Left hindlimb (tissue), 1 donor: ENCODE data around the gene TBX15.
"Not testable (repeated sequence)": the region's sequence is repeated elsewhere in the genome, so short reads cannot be mapped to it uniquely, and the experiment has no call there.

ENCODE experiments used
- DNase-seq: peaks from one replicate; pipeline ENCODE4 v3.0.0-alpha.2; 2018

The TBX15 gene

GRCh38 chr1:118958140-118958539 lies 30.0 kb downstream of the TBX15 start:
- DNase-seq = no peak

DNA sequence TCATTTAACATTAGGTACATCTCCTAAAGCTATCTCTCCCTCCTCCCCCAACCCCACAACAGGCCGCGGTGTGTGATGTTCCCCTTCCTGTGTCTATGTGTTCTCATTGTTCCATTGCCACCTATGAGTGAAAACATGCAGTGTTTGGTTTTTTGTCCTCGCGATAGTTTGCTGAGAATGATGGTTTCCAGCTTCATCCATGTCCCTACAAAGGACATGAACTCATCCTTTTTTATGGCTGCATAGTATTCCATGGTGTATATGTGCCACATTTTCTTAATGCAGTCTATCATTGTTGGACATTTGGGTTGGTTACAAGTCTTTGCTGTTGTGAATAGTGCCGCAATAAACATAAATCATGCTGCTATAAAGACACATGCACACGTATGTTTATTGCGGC lies 30.6 kb downstream of the TBX15 start:
- DNase-seq = not testable (repeated sequence)

GRCh38 chr1:118954301-118954905 lies 33.7 kb downstream of the TBX15 start:
- DNase-seq = no peak

DNA sequence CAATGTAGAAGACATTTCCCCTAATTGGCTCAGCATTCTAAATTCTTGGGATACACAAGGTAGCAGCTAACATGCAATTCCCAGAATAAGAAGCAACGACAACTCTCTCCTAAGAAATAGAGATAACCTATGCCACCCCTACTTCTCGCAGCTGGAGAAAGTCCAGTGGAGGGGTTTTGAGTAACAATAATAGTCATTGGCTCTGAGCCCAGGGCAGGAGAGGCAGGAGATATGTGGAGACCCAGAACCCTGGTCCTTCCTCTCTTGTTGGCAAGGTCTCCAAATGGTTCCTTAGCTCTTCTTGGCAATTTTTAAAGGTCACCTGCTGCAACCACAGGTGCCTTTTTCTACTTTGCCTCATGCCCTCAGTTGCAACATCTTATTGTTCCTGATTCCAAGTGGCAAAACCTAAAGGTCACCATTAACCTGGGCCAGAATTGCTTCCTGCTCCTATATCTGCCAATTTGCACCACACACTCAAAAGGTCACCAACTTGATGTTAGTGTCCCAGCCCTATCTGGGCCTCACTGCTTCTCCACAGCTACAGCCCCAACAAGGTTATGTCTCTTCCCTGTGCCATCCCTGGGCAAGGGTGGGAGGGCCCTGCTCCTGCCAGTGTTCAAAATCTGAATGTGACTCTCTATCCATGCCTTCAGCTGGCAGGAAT lies 36.7 kb downstream of the TBX15 start:
- DNase-seq = no peak

DNA sequence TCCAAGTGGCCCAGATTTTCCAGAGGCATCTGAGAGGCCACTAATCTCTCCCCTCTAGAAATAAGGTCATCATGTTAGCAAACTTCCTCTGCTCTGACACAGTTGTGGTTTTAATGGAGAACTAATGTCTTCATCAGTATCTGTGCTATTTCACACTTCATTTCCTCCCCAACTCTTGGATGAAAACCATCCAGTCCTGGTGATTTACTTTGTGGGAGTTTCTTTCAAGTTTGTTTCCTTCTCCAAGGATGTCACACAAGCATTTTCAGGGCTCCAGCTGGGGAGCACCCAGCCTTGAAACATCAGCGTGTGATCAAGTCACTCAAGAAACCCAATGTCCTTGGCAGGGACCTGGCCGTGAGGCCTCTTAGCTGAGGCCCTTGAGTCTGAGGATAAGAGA lies 38.8 kb downstream of the TBX15 start:
- DNase-seq = no peak

GRCh38 chr1:118948846-118949245 lies 39.3 kb downstream of the TBX15 start:
- no peak for DNase-seq

- no peak for DNase-seq
Observed at GRCh38 chr1:118948351-118948750, 39.8 kb downstream of the TBX15 start.

GRCh38 chr1:118947790-118948189 lies 40.4 kb downstream of the TBX15 start:
- no peak for DNase-seq

DNA sequence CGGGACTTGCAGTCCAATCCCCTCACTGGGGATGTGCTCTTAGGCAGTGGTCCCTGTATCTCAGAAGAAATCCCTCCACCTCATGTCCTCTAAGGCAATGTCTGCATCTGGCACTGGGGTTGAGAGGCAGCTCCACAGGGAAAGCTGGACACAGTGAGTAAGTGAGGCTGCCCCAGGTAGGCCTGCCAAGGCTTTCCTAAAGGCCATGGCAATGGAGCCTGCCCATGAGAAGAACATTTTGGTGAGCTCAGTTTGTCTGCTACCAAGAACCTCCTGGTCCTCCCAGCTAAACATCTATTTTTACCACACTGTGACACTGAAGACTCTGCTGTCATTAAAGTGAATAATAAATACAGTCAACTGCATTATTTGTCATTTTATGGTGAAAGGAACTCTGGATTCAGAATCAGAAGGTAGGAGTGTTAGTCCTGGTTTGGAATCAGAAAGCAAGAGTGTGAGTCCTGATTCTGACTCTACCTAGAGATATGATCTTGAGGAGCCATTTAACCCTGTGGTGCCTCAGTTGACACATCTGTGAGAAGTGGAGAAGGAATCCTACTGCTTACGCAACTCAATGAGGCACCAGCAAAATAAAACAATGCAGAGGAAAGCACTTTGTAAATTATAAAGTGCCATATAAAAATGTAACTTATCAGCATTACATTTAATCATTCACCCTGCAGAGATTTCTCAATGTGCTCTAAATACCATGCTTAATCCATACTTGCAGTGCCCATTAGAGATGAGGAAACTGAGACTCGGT lies 41.0 kb downstream of the TBX15 start:
- DNase-seq = no peak

DNA sequence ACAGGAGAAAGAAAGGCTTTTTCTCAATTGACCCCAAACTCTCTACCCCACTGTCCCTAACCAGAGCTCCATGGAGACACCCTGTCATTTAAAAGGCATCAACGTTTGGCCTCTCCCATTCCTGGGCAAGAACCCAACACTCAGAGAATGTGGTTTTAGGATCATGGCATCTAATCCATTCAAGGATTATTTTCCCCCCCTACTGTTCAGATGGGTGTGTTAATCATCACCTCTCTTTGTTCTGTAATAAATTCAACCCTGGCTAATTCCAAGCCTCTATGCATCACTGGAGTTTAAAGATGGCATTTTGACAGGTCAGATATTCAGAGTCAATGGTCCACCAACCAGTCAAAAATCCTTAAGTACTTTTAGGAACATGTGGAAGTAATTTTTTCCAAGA lies 42.7 kb downstream of the TBX15 start:
- DNase-seq = no peak

DNA sequence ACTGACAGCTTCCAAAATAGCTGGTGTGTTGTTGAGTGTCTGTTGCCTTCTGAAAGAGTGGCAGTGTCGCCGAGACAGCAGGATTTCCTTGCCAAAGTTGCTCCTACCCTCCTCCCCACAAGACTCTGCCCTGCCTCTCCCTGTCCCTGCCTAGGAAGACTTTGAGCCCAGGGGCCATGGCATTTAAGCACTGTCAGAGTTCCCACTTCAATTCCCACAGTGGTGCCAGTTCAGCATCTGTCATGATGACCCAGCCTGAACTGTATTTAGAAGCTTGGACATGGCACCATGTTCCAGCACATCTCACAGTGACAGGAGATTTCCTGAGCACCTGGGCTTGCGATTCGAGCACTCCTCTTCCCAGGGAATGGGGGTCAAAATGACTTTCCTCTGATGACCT lies 43.6 kb downstream of the TBX15 start:
- DNase-seq = no peak

- DNase-seq = no peak
Observed at GRCh38 chr1:118944133-118944532, 44.0 kb downstream of the TBX15 start.

DNA sequence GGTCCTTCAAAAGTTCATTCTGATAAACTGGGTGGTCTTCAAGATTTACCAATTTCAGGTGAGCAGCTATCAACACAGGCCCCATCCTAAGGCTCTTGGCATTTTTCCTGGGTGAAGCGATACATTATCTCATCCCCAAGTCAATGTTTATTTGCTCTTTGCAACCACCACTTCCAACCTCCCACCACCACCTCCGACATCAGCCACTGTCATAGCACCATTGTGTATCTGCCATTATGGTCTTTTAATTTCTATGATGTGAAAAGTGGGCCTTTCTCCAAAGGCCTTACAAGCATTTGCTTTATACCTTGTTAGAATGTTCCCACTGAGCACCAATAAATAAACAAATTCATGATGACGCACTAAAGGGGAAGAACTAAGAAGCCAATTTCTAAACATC lies 47.2 kb downstream of the TBX15 start:
- DNase-seq = no peak

- DNase-seq = no peak
Observed at GRCh38 chr1:118937413-118938072, 50.6 kb downstream of the TBX15 start.

DNA sequence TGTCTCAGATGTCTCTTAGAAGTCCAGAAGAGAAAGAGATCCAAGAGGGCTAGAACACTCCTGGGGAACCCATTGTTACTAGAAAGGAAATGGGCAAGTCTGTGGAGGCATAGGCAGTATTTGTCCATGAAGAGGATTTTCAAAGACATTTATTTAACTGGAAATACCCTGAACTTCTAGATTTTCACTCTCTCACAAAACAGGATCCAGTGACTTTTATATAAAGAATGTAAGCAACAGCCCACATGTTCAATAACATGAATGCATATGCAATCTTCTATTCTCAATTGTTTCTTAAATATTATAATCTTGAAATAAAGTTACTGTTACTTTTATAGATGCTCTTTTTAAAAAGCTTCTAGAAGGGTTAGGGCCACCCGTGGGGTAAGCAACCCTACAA lies 53.4 kb downstream of the TBX15 start:
- no peak for DNase-seq

DNA sequence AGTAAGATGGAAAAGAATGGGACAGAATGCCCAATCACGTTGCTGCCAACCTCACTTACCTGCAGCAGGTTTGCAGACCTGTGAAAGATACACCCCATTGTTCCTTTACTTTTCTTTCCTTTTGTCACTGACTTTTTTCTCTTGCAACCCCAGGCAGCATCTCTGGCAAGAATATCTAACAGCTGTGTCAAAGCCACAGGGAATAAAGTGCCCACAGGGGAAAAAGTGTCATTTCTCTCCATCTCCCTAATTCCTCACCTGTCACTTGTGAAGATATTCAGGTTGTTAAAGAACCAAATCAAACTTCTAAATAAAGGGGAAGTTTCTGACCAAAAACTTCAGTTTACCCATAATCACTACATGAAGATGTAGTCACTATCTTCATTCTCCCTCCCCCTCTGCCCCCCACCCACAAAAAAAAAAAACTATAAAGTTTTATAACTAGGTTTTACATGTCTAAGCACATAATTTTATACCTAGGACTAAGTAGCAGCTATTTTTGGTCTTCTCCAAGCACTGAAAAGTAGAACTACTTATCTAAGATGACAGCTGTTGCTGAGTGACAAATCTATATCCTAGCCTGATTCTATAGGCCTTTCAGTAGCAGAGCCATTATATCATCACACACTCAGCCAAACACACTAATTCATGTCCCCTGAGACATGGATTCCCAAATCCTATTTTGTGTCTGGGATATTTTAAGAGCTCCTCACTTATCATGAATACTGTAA lies 54.9 kb downstream of the TBX15 start:
- DNase-seq = no peak

- no peak for DNase-seq
Observed at GRCh38 chr1:118931876-118932275, 56.3 kb downstream of the TBX15 start.

DNA sequence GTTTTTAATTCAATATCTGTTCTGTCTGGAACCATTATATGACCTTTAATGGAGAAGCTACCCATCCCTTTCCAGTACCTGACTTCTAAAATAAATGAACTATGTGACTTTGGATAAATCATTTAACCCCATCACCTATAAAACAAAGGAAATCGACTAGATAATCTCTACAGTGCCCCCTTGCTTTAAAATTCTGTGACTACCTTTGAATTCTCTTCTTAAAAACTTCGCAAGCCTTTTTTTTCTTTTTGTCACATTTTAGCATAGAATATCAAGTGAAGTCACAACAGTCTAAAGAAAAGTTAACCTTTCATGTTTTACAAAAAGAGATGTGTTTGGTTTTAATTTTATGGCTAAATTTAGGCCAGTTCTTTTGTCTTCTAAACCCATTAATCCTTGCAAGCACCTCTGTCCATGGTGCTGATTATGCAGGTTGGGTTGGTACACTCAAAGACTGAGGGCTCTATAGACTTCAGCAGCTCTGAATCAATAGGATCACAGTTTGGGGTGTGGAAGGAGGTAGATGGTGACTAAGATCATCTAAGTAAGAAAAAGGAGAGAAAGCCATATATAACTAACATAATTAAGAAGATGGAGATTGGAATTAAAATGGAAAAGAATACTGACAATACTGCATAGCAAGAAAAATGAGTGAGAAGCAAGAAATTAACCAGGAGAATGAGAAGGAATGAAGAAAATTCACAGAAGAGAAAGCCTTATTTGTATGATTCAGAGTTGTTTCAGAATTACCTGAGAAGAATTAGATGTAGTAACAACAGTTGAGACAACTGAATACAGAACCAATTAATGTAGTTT lies 59.2 kb downstream of the TBX15 start:
- no peak for DNase-seq

DNA sequence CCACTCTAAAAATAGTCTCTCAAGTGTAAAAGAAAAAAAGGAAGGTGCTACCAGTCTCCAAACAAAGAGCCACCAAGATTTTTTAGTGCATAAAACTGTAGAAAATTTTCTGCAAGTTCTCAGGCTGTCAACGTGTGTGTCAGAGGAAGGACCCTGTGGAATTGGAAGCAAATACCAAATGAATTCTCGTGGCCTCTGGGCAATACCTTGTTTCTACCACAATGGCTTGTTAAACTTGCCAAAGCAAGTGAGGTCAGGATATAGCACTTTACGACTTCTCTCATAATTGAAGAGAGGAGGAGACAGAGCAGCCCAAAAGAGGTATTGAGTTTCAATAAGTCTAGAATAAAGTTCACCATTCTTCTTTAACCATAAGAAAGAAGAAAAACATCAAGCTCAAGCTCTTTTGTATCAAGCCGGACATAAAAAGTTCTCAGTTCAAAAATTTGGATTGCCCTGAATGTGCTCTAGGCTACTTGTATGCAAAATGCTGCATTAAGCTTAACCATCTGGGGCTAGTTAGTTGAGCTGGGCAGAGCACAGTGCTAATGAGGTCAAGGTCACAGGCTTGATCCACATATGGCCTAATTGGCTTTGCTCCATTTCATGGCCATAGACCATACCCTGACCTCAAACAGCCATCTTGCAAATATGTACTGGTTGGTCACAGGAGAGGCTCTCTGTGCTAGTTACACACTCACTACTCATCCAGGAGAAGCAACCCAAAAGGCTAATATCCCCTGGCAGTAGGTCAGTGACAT lies 60.5 kb downstream of the TBX15 start:
- no peak for DNase-seq

DNA sequence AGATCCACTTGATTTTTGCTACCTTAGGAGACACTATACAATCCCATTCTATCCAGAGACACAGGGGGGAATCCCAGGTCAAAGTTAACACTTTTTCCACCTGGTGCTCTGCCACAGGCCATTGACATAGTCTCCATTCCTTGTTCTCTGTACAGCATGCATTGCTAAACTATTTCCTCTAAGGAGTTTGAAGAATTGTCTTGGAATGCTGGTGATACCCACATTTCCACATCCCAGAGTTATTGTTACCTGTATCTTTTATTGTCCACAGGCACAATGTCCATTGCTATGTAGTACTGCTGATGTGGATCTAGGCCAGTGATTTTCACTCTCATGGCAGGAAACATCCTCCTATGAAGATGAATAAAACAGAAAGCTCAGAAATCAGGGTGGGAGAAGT lies 61.9 kb downstream of the TBX15 start:
- DNase-seq = no peak

DNA sequence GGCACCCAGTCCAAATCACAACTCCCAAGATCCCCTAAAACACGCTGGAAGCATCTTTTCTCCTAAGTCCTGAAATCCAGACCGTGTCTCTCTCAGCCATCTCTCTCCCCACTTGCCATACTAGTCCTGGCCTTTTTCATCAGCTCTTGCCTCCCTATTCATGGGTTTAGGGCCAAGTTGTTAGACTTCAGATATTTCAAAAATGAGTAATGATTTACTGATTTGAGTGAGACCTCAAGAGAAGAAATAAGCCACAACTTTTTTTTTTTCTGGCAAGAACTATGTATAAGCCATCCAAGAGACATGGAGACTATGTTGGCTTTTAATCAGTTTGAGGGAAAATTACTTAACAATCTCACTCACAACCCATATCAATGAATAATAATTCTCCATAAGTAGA lies 62.5 kb downstream of the TBX15 start:
- DNase-seq = no peak
